RWPE1 (cell line): ENCODE measurements around the gene MARK3.
A peak's percentile ranks its signal among the peaks of the same experiment; 100 is the strongest.

ENCODE experiments used
- CTCF ChIA-PET: fragments of 350-600 bp; sonication (Branson Sonifier 250); formaldehyde crosslinking; extraction: SDS; loops from one replicate; lab custom pipeline; 2021; lab: Yijun Ruan, JAX
- POLR2A ChIA-PET: fragments of 400-600 bp; formaldehyde crosslinking; extraction: SDS; loops from one replicate; lab custom pipeline; 2020; ENCODE audit warnings: antibody characterized with exemption; ENCODE audit not compliant: low non-redundant PET; lab: Yijun Ruan, JAX
- DNase-seq: peaks from one replicate; pipeline ENCODE4 v3.0.0; 2012; ENCODE audit warnings: low spot score
- H3K27ac ChIP-seq: fragments of 450-650 bp; 2 replicates; pipeline ENCODE4 v1.5.1; 2017
- TF ChIP-seq, protein P1 (sequence below): fragments of 450-650 bp; conservative IDR thresholded peaks from 2 replicates; pipeline ENCODE4 v1.5.1; 2017; ENCODE audit warnings: low read depth, mild to moderate bottlenecking

MARK3 gene

DNA sequence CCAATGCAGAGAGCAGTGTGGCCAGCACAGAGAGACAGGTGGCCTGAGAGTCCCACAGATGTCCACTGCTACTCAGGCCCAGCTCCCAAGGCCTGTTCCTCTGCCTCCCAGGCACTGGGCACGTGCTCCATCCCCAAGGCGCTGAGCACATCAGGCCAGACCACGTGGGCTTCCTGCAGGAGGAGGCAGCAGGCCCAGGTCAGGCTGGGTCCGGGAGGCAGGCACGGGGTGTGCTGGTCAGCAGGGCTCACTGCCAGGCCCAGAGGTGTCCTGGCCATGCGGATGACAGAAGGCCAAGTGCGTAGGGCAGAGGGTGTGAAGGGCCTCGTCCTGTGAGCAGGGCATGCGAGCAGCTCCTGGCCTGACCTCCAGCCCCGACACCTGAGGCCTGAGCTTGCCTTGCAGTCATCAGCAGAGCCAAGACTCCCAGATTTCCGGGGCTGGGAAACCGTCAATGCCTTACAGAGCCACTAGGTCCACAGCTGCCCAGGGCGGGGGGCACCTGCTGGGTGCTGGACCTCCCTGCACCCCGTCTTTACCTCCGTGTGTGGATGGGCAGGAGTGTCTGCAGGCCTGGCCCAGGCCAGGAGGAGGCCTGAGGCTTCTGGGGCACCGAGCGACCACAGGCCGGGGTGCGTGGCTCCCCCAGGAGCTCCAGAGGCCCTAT is 158.6 kb downstream of the MARK3 start:
- POLR2A ChIA-PET, result interaction anchor here (0.6 kb wide), 1 partner anchor 34 kb away, joined by 6 read pairs; no protein-coding TSS in a partner anchor
- CTCF ChIA-PET, result interaction anchor here (0.6 to 3.2 kb wide), 4 partner anchors 22 to 472 kb away, joined by 3 to 21 read pairs (median 10); no protein-coding TSS in a partner anchor
- peak overlapping the region; percentile 100 for H3K27ac ChIP-seq
- TF ChIP-seq, protein P1, sequence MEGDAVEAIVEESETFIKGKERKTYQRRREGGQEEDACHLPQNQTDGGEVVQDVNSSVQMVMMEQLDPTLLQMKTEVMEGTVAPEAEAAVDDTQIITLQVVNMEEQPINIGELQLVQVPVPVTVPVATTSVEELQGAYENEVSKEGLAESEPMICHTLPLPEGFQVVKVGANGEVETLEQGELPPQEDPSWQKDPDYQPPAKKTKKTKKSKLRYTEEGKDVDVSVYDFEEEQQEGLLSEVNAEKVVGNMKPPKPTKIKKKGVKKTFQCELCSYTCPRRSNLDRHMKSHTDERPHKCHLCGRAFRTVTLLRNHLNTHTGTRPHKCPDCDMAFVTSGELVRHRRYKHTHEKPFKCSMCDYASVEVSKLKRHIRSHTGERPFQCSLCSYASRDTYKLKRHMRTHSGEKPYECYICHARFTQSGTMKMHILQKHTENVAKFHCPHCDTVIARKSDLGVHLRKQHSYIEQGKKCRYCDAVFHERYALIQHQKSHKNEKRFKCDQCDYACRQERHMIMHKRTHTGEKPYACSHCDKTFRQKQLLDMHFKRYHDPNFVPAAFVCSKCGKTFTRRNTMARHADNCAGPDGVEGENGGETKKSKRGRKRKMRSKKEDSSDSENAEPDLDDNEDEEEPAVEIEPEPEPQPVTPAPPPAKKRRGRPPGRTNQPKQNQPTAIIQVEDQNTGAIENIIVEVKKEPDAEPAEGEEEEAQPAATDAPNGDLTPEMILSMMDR, result no peak
- DNase-seq, result no peak

DNA sequence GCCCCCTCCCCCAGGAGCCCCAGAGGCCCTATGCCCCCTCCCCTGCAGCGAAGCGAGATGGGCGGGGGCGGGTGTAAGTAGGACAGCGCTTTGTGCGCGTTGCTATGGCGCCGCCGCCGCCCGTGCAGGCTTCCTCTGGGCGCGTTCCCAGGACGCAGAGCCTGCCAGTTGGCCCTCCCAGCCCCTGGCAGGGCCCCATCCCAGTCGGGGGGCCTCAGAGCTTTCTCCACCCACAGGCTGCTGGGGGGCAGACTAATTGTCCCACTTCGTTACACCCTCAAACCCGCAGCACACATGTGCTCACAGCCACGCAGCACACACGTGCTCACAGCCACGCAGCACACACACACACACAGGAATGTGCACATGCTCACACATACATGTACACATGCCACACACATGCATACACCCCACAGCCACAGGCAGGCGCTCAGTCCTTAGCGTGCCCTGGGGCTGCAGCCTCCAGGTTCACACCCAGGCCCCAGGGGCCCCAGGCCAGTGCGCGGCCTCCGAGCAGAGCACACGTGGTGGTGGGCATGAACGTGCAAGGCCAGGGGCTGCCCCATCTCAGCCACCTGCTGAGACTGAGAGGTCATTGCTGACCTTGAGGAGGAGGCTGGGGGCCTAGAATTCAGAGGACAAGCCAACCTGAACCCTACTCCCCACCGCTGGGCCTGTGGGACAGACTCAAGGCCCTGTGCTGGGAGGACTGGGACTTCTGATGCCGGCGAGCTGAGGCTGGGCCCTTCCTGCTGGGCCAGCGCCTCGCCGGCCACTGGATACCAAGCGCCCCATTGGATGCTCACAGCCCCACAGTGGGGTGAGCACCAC is 159.4 kb downstream of the MARK3 start:
- DNase-seq, result no peak
- peak overlapping the region; percentile 100 for H3K27ac ChIP-seq
- ChIA-PET CTCF (interaction anchor here (0.7 to 3.7 kb wide), 4 partner anchors 25 to 472 kb away, joined by 3 to 57 read pairs (median 18); partner anchors contain the start of gene CKB), POLR2A (no interaction called here)
- TF ChIP-seq, protein P1, result no peak

DNA sequence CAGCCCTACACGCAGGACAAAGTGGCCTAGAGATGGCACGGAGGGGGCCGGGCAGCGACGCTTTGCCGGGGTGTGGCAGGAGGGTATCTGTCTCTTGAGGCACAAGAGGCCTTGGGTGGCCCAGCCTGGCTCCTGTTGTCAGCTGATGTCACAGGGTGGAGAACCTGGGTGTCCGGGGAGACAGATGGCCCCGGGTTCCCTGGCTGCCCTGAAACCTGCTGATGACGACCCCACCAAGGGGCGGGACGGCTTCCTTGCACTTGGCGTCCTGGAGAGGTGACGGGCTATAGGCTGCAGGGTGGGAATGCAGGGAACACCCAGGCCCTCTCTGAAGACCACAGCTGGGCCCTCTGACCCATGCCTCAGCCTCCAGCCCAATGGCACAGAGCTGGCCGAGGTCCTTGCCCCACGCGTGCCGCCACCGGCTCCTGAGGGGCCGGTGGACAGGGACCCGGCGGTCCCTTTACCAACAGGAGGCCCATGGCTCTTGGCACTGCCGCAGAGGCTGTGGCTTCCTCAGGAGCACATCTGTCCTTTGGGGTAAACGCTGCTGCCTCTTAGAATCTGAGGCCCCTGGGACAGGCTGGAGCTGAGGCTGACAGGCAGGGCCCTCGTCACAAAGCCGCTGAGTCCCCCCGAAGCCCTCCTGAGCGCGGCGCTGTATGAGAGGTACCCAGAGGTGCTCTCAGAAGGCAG is 160.2 kb downstream of the MARK3 start:
- H3K27ac ChIP-seq, result peak overlapping the region; percentile 100
- ChIA-PET CTCF (interaction anchor here (0.7 to 3.7 kb wide), 3 partner anchors 26 to 472 kb away, joined by 3 to 57 read pairs (median 8); partner anchors contain the start of gene CKB), POLR2A (no interaction called here)
- TF ChIP-seq, protein P1, result no peak
- DNase-seq, result no peak

DNA sequence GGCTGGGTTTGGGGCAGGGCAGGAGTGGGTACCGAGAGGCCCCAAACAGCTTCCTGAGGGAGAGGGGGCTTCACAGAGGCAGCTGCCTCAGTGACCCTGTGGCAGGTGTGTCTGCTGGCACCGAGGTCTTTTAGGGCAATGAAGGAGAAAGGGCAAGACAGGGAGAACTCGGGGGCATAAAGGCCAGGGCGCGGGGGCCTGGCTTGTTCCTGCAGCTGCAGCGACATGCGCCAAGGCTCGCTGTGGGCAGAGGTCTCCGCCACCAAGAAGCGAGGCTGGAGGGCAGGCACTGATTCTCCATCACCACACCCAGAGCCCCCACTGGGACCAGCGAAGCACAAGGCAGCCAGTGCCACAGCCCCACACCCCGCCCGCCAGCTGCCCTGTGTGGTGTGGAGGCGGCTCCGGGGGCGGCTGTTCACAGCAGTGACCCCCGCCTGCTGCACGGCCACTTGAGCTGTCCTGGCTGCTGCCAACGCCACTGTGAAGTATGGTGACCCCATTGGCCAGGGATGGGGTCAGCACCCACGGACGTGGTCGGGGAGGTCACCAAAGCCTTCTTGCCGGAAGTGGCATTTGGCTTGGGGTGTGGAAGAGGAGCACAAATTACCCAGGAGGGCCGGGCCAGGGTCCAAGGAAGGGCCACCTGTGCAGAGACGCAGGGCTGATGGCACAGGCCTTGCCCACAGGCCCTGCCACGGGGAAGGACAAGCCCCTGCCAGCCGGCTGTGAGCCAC is 160.9 kb downstream of the MARK3 start:
- ChIA-PET CTCF (interaction anchor here (1.3 to 3.7 kb wide), 4 partner anchors 16 to 46 kb away, joined by 4 to 57 read pairs (median 6); partner anchors contain the start of gene CKB), POLR2A (no interaction called here)

DNA sequence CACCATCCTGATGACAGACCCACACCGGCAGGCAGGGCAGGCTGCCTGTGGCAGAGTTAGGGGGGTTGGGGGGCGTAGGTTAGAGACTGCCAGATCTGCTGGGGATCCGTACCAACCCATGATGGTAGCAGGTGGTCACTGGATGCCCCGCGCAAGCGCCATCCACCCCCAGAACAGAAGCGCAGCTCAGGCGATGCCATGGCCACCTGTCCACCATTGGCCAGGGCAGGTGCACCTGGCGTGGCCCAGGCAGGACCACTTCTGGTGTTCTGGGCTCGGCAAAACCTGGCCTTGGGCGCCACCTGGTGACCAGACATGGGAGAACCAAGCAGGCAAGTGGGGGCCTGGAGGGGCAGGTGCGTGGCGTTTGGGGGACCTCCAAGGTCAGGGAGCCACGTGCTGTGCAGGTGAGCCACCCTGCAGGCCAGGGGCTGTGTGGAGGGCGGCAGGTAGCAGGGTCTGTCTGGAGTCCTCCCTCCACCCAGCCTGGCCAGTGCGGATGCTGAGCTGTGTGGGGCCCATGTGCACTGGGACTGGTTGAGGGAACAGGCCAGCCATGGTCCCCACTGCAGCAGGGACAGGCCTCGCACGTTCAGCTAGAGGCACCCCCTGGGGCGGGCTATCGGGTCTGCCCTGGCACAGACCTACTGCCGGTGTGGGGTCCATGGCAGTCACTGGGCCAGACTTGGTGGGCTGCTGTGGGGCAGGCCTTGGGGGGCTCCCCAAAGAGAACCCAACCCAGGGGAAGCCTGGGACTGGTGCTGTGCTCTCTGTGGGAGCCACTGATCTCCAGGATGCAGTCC is 161.6 kb downstream of the MARK3 start:
- DNase-seq, result peak; percentile 78
- CTCF ChIA-PET, result interaction anchor here (0.6 to 3.7 kb wide), 6 partner anchors 11 to 47 kb away, joined by 4 to 57 read pairs (median 4); partner anchors contain the start of gene CKB

More for the DNA sequence above, 160.9 kb downstream of the MARK3 start:
- TF ChIP-seq, protein P1, result no peak
- DNase-seq, result no peak
- H3K27ac ChIP-seq, result peak overlapping the region; percentile 100

More for the DNA sequence above, 161.6 kb downstream of the MARK3 start:
- TF ChIP-seq, protein P1, result peak; percentile 84
- H3K27ac ChIP-seq, result peak overlapping the region; percentile 97
- POLR2A ChIA-PET, result no interaction called here
